ENCODE results near the gene ATP6V0A4. TPM values are rescaled to one million over a fixed set of nuclear protein-coding genes. Genes with fewer than 3 reads are reported as not detected.
A peak's percentile ranks its signal among the peaks of the same experiment; 100 is the strongest.

Gene ATP6V0A4
- total RNA-seq, 6 donors from 2014 or later, result 0.49 to 1.9 (median 1.3) TPM; not detected in 2

- Histone ChIP-seq H3K4me1 (peaks cover 0 to 5% (median 0%) of the 10 kb centered on the region in 4 donors), H3K27me3 (no peaks in the 10 kb centered on the region), H3K9me3 (no peaks in the 10 kb centered on the region), H3K36me3 (no peaks in the 10 kb centered on the region), H3K4me3 (no peak overlapping the region), H3K27ac (no peak overlapping the region)
- TF ChIP-seq POLR2A (IDR thresholded peaks at IDR 0.05) (no peak), CTCF (IDR thresholded peaks at IDR 0.05) (no peak), POLR2AphosphoS5 (IDR thresholded peaks at IDR 0.05) (no peak), EP300 (IDR thresholded peaks at IDR 0.05) (no peak)
- WGBS, 2 donors, result 76% methylated on average over 12 of the region's 12 CpGs; no CpG with 5 or more reads in 1 of the 2 donors
- ATAC-seq (ENCODE audit: low FRiP score in 2 of 2), result no peak
- DNase-seq, result peak in 1 of 2 donors; percentile 37
Measured at GRCh38 chr7:138773817-138774216, 24.2 kb downstream of the ATP6V0A4 start.

- Histone ChIP-seq H3K4me1 (peaks cover 0 to 5% (median 0%) of the 10 kb centered on the region in 4 donors), H3K27me3 (no peaks in the 10 kb centered on the region), H3K4me3 (no peak overlapping the region), H3K36me3 (no peaks in the 10 kb centered on the region), H3K27ac (no peak overlapping the region), H3K9me3 (no peaks in the 10 kb centered on the region)
- no peak for TF ChIP-seq POLR2A (IDR thresholded peaks at IDR 0.05)
- ATAC-seq (ENCODE audit: low FRiP score in 2 of 2) (no peak), DNase-seq (no peak)
- 88 to 91% methylated on average over 9 of the region's 9 CpGs for WGBS, 2 donors
Measured at GRCh38 chr7:138773176-138773575, 24.8 kb downstream of the ATP6V0A4 start.

DNA sequence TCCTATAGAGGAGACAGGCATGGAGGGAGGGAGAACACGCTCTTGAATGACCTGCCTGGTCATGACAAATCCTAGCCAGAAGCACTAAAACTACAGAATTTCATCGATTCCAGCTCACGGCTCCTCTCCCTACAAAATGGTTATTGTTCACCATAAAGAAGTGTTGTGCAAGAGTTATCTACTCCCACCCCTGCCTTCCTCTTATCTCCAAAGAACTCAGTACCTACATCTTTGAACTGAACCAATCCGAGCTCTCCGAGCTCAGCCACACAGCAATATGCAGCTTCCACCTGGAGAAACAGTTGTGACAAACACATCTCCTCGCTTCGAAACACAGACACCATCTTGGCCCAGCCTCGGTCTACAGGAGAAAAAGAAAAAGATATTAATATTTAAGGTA is 27.1 kb downstream of the ATP6V0A4 start:
- H3K4me3 ChIP-seq, result no peak overlapping the region
- TF ChIP-seq CTCF (IDR thresholded peaks at IDR 0.05), result no peak
- no peak for TF ChIP-seq POLR2AphosphoS5 (IDR thresholded peaks at IDR 0.05)
- no peak for TF ChIP-seq POLR2A (IDR thresholded peaks at IDR 0.05)
- WGBS, 2 donors, result 92 to 93% methylated on average over 8 of the region's 8 CpGs
- H3K4me1 ChIP-seq, result no peaks in the 10 kb centered on the region
- no peaks in the 10 kb centered on the region for H3K9me3 ChIP-seq
- H3K27ac ChIP-seq, result no peak overlapping the region
- no peak for ATAC-seq (ENCODE audit: low FRiP score in 2 of 2)
- H3K27me3 ChIP-seq, result no peaks in the 10 kb centered on the region
- H3K36me3 ChIP-seq, result no peaks in the 10 kb centered on the region
- no peak for DNase-seq

DNA sequence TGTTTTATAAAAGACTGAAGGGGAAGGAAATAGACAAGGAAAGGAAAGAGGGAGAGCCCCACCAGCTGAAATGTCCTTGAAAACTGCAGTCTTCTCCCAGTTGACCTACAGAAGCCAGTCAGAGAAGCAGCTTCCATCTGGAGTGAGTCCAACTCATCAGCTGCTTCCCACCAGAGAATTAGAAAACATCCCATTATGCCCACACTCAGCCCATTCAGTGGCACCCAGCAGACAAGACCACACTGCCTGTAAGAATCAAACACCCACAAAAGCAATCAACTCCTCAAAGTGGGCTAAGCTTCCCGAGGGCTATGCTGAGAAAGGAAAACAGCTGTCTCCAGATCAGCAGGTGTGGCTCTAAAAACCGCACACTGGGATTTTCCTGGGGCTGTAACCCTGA is 29.8 kb downstream of the ATP6V0A4 start:
- 65 to 100% methylated on average over 1 to 2 of the region's 2 CpGs for WGBS, 2 donors

GRCh38 chr7:138756591-138757242 is 41.3 kb downstream of the ATP6V0A4 start:
- ATAC-seq (ENCODE audit: low FRiP score in 2 of 2) (no peak), DNase-seq (no peak)
- H3K4me1 ChIP-seq, result peaks cover 0 to 4% (median 0%) of the 10 kb centered on the region in 4 donors
- H3K27me3 ChIP-seq, result no peaks in the 10 kb centered on the region
- WGBS, 2 donors, result 76 to 80% methylated on average over 4 of the region's 4 CpGs
- no peak overlapping the region for H3K4me3 ChIP-seq
- H3K36me3 ChIP-seq, result no peaks in the 10 kb centered on the region
- no peaks in the 10 kb centered on the region for H3K9me3 ChIP-seq
- TF ChIP-seq POLR2A (IDR thresholded peaks at IDR 0.05), result no peak
- no peak for TF ChIP-seq CTCF (IDR thresholded peaks at IDR 0.05)
- TF ChIP-seq EP300 (IDR thresholded peaks at IDR 0.05), result no peak
- no peak for TF ChIP-seq POLR2AphosphoS5 (IDR thresholded peaks at IDR 0.05)
- H3K27ac ChIP-seq, result no peak overlapping the region

More for the DNA sequence above, 29.8 kb downstream of the ATP6V0A4 start:
- no peak overlapping the region for H3K27ac ChIP-seq
- TF ChIP-seq CTCF (IDR thresholded peaks at IDR 0.05), result no peak
- no peak for TF ChIP-seq POLR2A (IDR thresholded peaks at IDR 0.05)
- TF ChIP-seq POLR2AphosphoS5 (IDR thresholded peaks at IDR 0.05), result no peak
- no peak for TF ChIP-seq EP300 (IDR thresholded peaks at IDR 0.05)
- H3K9me3 ChIP-seq, result no peaks in the 10 kb centered on the region
- H3K36me3 ChIP-seq, result no peaks in the 10 kb centered on the region
- ATAC-seq (ENCODE audit: low FRiP score in 2 of 2), result no peak
- DNase-seq, result no peak
- no peaks in the 10 kb centered on the region for H3K27me3 ChIP-seq
- H3K4me1 ChIP-seq, result no peaks in the 10 kb centered on the region
- no peak overlapping the region for H3K4me3 ChIP-seq

Data from upper lobe of left lung (tissue), 6 donors.